ENCODE data around the gene SPAG16.

The SPAG16 gene

GRCh38 chr2:213787869-213788268 lies 503.6 kb downstream of the SPAG16 start:
- no peaks in the 10 kb centered on the region for H3K36me3 ChIP-seq (ENCODE audit: insufficient read depth, low read depth, low read length)
- H3K27ac ChIP-seq (ENCODE audit: low read length), result no peak overlapping the region
- H3K4me3 ChIP-seq (ENCODE audit: low read length), result no peak overlapping the region
- H3K4me1 ChIP-seq (ENCODE audit: insufficient read depth, low read length), result no peaks in the 10 kb centered on the region
- H3K9ac ChIP-seq (ENCODE audit: low read depth, low read length), result no peak overlapping the region
- H3K27me3 ChIP-seq (ENCODE audit: insufficient read depth, low read length), result no peaks in the 10 kb centered on the region
- no peaks in the 10 kb centered on the region for H3K9me3 ChIP-seq (ENCODE audit: insufficient read depth, low read depth, low read length)

GRCh38 chr2:213789940-213790339 lies 505.7 kb downstream of the SPAG16 start:
- H3K36me3 ChIP-seq (ENCODE audit: insufficient read depth, low read depth, low read length), result no peaks in the 10 kb centered on the region
- no peaks in the 10 kb centered on the region for H3K9me3 ChIP-seq (ENCODE audit: insufficient read depth, low read depth, low read length)
- H3K27me3 ChIP-seq (ENCODE audit: insufficient read depth, low read length), result no peaks in the 10 kb centered on the region
- no peak overlapping the region for H3K4me3 ChIP-seq (ENCODE audit: low read length)
- H3K4me1 ChIP-seq (ENCODE audit: insufficient read depth, low read length), result no peaks in the 10 kb centered on the region
- no peak overlapping the region for H3K27ac ChIP-seq (ENCODE audit: low read length)
- no peak overlapping the region for H3K9ac ChIP-seq (ENCODE audit: low read depth, low read length)

DNA sequence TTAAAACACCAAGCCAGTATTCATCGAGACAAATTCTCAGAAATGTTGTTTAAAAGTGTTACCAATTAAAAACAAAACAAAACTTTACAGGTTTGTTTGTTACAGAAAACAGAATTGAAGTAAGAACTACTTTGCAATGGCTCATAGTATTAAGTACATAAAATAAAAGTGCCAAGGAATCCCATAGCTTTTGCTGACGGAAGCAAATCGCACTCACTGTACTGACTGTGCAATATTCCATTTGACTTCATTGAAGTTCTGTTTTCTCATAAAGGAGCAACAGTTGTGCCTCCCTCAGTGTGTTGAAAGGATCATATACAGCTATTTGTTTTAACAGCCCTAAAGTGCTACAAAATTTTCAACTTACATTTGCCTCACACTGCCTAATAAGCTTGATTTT lies 507.8 kb downstream of the SPAG16 start:
- H3K9ac ChIP-seq (ENCODE audit: low read depth, low read length), result no peak overlapping the region
- no peaks in the 10 kb centered on the region for H3K27me3 ChIP-seq (ENCODE audit: insufficient read depth, low read length)
- H3K9me3 ChIP-seq (ENCODE audit: insufficient read depth, low read depth, low read length), result no peaks in the 10 kb centered on the region

DNA sequence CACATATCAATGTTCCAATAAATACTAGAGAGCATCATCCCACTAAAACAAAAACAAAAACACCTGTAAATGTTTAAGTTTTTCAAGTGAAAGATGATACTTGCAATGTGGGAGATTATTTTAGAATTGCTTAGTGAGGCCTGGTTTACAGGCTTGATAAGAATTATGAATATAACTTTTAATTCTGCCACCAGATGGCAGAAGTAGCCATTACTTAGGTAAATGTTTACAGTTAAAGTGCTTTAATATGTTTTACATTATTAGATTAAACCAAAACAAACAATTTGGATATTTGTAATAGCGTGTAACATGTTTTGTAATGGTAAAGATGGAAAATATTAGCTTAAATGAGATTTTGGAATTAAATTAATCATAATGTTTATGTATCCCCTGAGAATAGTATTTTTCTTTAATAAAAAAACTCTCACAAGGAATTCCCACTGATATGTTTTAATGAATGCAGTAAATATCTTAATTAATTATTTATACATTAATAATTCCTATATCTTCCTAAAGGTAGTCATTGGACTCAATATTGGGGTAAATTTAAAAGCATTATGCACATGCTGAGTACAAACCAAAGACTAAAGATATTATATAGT lies 522.0 kb downstream of the SPAG16 start:
- Histone ChIP-seq H3K36me3 (ENCODE audit: insufficient read depth, low read depth, low read length) (no peaks in the 10 kb centered on the region), H3K9me3 (ENCODE audit: insufficient read depth, low read depth, low read length) (no peaks in the 10 kb centered on the region), H3K27ac (ENCODE audit: low read length) (no peak overlapping the region), H3K4me3 (ENCODE audit: low read length) (no peak overlapping the region), H3K9ac (ENCODE audit: low read depth, low read length) (no peak overlapping the region), H3K4me1 (ENCODE audit: insufficient read depth, low read length) (no peaks in the 10 kb centered on the region), H3K27me3 (ENCODE audit: insufficient read depth, low read length) (no peaks in the 10 kb centered on the region)

More for the DNA sequence above, 507.8 kb downstream of the SPAG16 start:
- H3K4me3 ChIP-seq (ENCODE audit: low read length), result no peak overlapping the region
- H3K27ac ChIP-seq (ENCODE audit: low read length), result no peak overlapping the region
- no peaks in the 10 kb centered on the region for H3K4me1 ChIP-seq (ENCODE audit: insufficient read depth, low read length)
- no peaks in the 10 kb centered on the region for H3K36me3 ChIP-seq (ENCODE audit: insufficient read depth, low read depth, low read length)

DNA sequence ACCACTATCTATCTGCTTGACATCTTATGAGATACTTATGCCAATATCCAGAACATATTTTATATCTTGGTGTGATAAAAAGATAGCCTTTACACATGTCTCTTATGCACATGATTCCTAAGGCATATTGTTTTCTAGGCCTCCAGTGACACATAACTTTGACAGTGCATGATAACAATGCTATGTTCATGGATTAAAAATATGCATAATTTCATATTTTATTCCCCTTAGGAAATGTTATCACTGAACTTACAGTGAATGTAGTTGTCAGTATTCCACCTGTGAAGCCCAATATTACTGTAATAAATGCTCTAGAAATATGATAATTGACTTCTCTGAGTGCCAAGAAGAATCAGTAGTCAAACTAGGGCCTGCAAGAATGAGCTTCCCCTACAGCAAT lies 532.3 kb downstream of the SPAG16 start:
- Histone ChIP-seq H3K9me3 (ENCODE audit: insufficient read depth, low read depth, low read length) (no peaks in the 10 kb centered on the region), H3K27me3 (ENCODE audit: insufficient read depth, low read length) (no peaks in the 10 kb centered on the region), H3K27ac (ENCODE audit: low read length) (no peak overlapping the region), H3K4me1 (ENCODE audit: insufficient read depth, low read length) (no peaks in the 10 kb centered on the region), H3K9ac (ENCODE audit: low read depth, low read length) (no peak overlapping the region), H3K4me3 (ENCODE audit: low read length) (no peak overlapping the region), H3K36me3 (ENCODE audit: insufficient read depth, low read depth, low read length) (no peaks in the 10 kb centered on the region)

DNA sequence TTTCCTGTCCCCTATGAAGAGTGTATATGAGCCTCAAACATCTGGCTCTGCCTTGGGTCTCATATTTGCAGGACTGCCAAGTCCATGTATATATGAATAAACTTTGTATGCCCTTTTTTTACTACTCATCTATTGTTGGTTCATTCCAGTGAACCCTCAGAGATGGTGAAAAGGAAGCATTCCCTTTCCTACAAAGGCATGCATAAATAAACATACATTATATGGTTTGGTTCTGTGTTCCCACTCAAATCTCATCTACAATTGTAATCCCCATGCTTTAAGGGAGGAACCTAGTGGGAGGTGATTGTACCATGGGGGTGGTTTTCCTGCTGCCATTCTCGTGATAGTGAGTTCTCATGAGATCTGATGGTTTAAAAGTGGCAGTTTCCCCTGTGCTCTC lies 534.2 kb downstream of the SPAG16 start:
- Histone ChIP-seq H3K9me3 (ENCODE audit: insufficient read depth, low read depth, low read length) (no peaks in the 10 kb centered on the region), H3K27me3 (ENCODE audit: insufficient read depth, low read length) (no peaks in the 10 kb centered on the region), H3K36me3 (ENCODE audit: insufficient read depth, low read depth, low read length) (no peaks in the 10 kb centered on the region), H3K4me3 (ENCODE audit: low read length) (no peak overlapping the region), H3K9ac (ENCODE audit: low read depth, low read length) (no peak overlapping the region), H3K27ac (ENCODE audit: low read length) (no peak overlapping the region), H3K4me1 (ENCODE audit: insufficient read depth, low read length) (no peaks in the 10 kb centered on the region)

- Histone ChIP-seq H3K9ac (ENCODE audit: low read depth, low read length) (no peak overlapping the region), H3K4me3 (ENCODE audit: low read length) (no peak overlapping the region), H3K36me3 (ENCODE audit: insufficient read depth, low read depth, low read length) (no peaks in the 10 kb centered on the region), H3K4me1 (ENCODE audit: insufficient read depth, low read length) (no peaks in the 10 kb centered on the region), H3K27ac (ENCODE audit: low read length) (no peak overlapping the region), H3K27me3 (ENCODE audit: insufficient read depth, low read length) (no peaks in the 10 kb centered on the region), H3K9me3 (ENCODE audit: insufficient read depth, low read depth, low read length) (peaks cover 5% of the 10 kb centered on the region; the same call in 1 of the 2 replicates)
These were observed 550.1 kb downstream of the SPAG16 start for GRCh38 chr2:213834331-213834730.

DNA sequence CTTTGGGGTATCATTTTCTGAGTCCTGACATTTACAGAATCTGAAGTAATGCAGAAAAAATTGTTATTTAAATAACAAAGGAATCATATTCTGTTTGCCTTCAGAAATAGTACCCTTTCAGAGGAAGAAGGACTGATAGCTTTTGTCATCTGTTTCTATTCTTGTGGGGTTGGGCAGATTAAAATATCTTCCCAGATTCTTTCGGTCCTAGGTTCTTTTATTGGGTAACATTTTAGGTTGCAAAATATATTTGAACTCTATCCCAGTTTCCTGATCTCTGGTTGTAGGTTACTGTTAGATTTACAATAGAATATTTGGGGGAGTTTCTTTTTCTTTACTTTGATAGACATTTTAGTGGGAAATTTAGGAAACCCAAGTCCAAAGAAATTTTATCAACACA lies 550.5 kb downstream of the SPAG16 start:
- H3K27ac ChIP-seq (ENCODE audit: low read length), result no peak overlapping the region
- H3K9ac ChIP-seq (ENCODE audit: low read depth, low read length), result no peak overlapping the region

DNA sequence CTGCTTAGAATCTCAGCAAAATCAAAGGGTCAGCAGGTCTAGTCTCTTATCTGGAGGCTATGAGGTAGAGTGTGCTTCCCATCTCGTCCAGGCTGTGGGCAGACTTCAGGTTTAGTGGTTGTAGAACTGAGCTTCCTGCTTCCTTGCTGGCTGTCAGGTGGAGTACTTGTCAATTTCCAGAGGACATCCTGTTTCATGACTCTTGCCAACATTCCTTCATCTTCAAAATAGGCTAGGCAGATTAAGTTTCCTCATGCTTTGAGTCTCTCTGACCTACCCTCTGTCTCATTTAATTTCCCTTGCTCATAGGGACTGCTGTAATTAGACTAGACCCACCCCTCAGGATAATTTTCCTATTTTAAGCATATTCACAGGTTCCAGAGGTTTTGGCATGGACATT lies 562.6 kb downstream of the SPAG16 start:
- H3K27me3 ChIP-seq (ENCODE audit: insufficient read depth, low read length), result no peaks in the 10 kb centered on the region
- H3K36me3 ChIP-seq (ENCODE audit: insufficient read depth, low read depth, low read length), result no peaks in the 10 kb centered on the region
- no peak overlapping the region for H3K27ac ChIP-seq (ENCODE audit: low read length)
- no peak overlapping the region for H3K4me3 ChIP-seq (ENCODE audit: low read length)
- H3K4me1 ChIP-seq (ENCODE audit: insufficient read depth, low read length), result no peaks in the 10 kb centered on the region
- H3K9ac ChIP-seq (ENCODE audit: low read depth, low read length), result no peak overlapping the region
- no peaks in the 10 kb centered on the region for H3K9me3 ChIP-seq (ENCODE audit: insufficient read depth, low read depth, low read length)

More for the DNA sequence above, 550.5 kb downstream of the SPAG16 start:
- Histone ChIP-seq H3K27me3 (ENCODE audit: insufficient read depth, low read length) (no peaks in the 10 kb centered on the region), H3K9me3 (ENCODE audit: insufficient read depth, low read depth, low read length) (peaks cover 5% of the 10 kb centered on the region; the same call in 1 of the 2 replicates), H3K36me3 (ENCODE audit: insufficient read depth, low read depth, low read length) (no peaks in the 10 kb centered on the region), H3K4me1 (ENCODE audit: insufficient read depth, low read length) (no peaks in the 10 kb centered on the region), H3K4me3 (ENCODE audit: low read length) (no peak overlapping the region)

DNA sequence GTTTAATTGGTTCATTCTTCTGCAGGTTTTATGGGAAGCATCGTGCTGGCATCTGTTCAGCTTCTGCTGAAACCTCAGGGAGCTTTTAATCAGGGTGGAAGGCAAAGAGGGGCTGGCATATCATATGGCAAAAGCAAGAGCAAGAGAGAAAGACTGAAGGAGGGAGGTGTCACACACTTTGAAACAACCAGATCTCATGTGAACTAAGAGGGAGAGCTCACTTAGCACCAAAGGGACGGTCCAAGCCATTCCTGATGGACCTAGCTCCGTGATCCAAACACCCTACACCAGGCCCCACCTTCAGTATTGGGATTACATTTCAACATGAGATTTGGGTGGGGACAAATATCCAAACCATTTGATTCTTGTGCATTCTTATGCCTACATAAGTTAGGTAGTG lies 563.1 kb downstream of the SPAG16 start:
- H3K4me1 ChIP-seq (ENCODE audit: insufficient read depth, low read length), result no peaks in the 10 kb centered on the region
- H3K27me3 ChIP-seq (ENCODE audit: insufficient read depth, low read length), result no peaks in the 10 kb centered on the region
- H3K9me3 ChIP-seq (ENCODE audit: insufficient read depth, low read depth, low read length), result no peaks in the 10 kb centered on the region
- no peak overlapping the region for H3K4me3 ChIP-seq (ENCODE audit: low read length)
- H3K9ac ChIP-seq (ENCODE audit: low read depth, low read length), result no peak overlapping the region
- no peaks in the 10 kb centered on the region for H3K36me3 ChIP-seq (ENCODE audit: insufficient read depth, low read depth, low read length)
- no peak overlapping the region for H3K27ac ChIP-seq (ENCODE audit: low read length)

GRCh38 chr2:213848631-213849030 lies 564.4 kb downstream of the SPAG16 start:
- Histone ChIP-seq H3K4me1 (ENCODE audit: insufficient read depth, low read length) (no peaks in the 10 kb centered on the region), H3K4me3 (ENCODE audit: low read length) (no peak overlapping the region), H3K27ac (ENCODE audit: low read length) (no peak overlapping the region), H3K27me3 (ENCODE audit: insufficient read depth, low read length) (no peaks in the 10 kb centered on the region), H3K9me3 (ENCODE audit: insufficient read depth, low read depth, low read length) (no peaks in the 10 kb centered on the region), H3K9ac (ENCODE audit: low read depth, low read length) (no peak overlapping the region), H3K36me3 (ENCODE audit: insufficient read depth, low read depth, low read length) (no peaks in the 10 kb centered on the region)

- Histone ChIP-seq H3K36me3 (ENCODE audit: insufficient read depth, low read depth, low read length) (no peaks in the 10 kb centered on the region), H3K9me3 (ENCODE audit: insufficient read depth, low read depth, low read length) (peaks cover 5% of the 10 kb centered on the region; the same call in 1 of the 2 replicates), H3K4me1 (ENCODE audit: insufficient read depth, low read length) (no peaks in the 10 kb centered on the region), H3K27me3 (ENCODE audit: insufficient read depth, low read length) (no peaks in the 10 kb centered on the region), H3K9ac (ENCODE audit: low read depth, low read length) (no peak overlapping the region), H3K4me3 (ENCODE audit: low read length) (no peak overlapping the region), H3K27ac (ENCODE audit: low read length) (no peak overlapping the region)
These were observed 577.4 kb downstream of the SPAG16 start for GRCh38 chr2:213861638-213862037.

All from iPS-20b (cell line).